Caki2 (cell line): ENCODE data around the gene TATDN2. TPM values are rescaled to one million over a fixed set of nuclear protein-coding genes. Genes with fewer than 3 reads are reported as not detected.
"Not testable (repeated sequence)": the region's sequence is repeated elsewhere in the genome, so short reads cannot be mapped to it uniquely, and the experiment has no call there.

Experiments used
- DNase-seq: peaks from one replicate; pipeline ENCODE4 v3.0.0-alpha.2; 2015; ENCODE audit warnings: low read depth
- in situ Hi-C: cut with HindIII; loops from 2 replicates; pipeline ENCODE4 v1.10.0; 2016; ENCODE audit warnings: low sequenced_read_pairs, low pct_unique_long_range_greater_than_20kb, mixed read lengths
- total RNA-seq: library from RNA; depleted of rRNA; stranded (reverse); fragments of >200 nt; shearing (Covaris generic); gene quantifications from 2 replicates; pipeline ENCODE4 v1.2.3, GENCODE V29; 2014; ENCODE audit warnings: low replicate concordance

Gene TATDN2
- total RNA-seq, 1 experiment from 2014 or later, result 10.1 TPM

GRCh38 chr3:10284496-10284895, 36.2 kb downstream of the TATDN2 start:
- in situ Hi-C loops, result no loop called here
- no peak for DNase-seq

DNA sequence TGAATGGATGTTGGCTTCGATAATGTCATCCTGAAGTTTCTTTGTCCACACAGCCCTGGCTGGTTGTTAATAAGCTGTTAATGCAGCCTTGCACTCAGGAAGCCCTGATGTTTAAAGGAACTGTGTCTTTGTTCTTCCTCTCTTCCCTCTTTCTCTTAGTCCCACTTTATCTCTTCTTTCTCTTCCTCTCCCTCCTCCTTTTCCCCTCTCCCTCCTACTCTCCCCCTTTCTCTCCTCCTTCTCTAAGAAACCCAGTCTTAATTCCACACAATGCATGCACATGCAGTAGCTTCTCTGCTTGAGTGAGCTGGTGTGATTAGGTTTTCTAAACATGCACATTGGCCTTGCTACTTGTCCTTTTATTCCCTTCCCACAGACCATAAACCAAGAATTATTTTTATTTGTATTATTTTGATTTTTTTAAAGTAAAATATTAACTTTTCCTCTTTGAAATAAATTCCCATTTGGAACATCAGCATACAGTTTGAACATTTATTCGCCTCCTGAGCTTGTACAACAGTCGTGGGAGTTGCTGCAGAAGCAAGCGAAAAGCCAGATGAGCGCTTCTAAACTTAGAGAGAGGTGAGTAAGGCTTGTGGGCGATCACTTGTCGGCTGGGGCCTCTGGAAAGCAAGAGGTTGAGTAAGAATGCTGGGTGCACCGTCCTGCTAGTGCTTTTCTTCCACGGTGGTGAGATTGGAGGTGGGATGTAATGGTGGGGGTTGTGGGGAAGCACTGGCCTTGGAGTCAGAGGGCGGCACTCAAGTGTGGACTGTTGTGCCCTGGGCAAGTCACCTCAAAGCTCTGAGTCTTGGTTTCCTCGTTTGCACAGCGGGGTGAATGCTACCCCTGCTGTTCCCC, 37.2 kb downstream of the TATDN2 start:
- in situ Hi-C loops, result no loop called here
- no peak for DNase-seq

DNA sequence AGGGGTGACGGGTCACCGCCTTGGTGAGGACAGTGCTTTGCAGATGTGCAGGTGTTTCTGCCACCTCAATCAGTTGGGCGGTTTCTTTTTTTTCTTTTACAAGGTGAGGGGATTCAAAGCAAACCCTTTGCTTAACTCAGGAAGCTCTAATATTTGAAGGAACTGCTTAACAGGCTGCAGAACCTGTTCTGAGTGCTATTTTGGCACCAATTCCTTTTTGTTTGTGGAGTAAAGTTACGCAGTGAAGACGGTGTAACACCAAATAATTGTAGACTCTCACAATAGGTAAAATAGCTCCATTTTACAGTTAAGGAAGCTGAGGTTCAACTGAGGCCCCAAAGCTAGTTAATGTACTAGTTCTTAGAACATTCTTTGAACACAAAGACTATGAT, 37.9 kb downstream of the TATDN2 start:
- DNase-seq, result no peak
- in situ Hi-C loops, result no loop called here

DNA sequence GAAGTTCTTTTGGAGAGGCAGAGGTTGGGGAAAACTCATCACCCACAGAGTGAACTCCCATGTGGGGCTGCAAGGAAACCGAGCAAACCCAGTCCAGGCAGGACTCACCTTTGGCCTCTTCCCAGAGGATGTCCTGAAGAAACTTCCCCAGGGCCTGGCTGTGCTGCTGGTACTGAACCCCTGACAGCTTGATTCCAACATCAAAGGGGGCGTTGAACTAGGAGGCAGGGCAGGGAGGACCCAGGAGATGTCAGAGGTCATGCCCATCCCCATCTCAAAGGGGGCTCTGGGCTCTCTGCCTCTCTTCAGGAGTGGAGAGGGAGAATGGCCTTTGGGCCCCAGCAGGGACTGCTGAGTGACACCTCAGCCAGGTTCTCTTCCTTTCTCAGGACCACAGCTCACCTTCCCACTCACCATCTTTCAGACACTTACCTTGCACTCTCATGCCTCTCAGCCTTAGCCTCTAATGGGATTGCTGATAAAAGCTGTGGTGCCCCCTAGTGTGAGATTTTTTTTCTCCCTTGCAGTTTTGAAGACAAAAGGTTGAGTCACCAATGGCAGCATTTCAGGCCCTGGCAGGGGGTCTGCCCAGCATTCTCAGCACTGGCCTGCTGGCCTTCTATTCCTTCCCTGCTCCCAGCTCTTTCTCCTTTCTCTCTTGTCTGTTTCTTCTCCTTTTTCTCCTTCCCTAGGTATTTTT, 38.5 kb downstream of the TATDN2 start:
- in situ Hi-C loops, result no loop called here
- no peak for DNase-seq

DNA sequence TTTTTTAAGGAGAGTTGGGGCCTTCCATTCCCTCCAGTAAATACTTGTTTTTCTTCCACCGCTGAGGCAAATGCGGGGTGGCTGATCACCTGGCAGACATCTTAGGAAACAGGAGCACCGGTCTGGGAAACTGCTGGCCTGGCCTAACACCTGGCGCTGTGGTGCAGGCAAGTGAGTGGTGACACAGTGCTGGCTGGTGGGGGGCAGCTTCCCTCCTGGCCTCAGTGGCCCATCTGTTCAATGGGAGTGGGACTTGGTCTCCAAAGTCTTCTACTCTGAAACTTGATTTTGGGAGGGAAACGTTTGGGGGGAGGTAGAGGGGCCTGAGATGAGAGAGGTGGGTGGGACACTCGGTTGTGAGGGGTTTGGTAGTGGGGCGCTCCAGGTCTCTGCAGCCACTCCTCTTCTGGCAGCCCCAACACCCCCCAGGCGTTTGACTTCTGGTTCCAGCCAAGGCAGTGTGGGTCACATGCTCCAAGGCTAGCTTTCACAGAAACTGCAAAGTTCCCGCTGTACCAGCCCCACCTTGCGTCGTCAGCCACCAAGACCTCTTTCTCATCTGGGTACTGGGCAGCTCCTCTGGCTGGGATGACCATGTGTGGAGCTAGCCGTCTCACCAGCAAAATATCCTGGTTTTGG, 39.8 kb downstream of the TATDN2 start:
- no peak for DNase-seq
- in situ Hi-C loops, result no loop called here

DNA sequence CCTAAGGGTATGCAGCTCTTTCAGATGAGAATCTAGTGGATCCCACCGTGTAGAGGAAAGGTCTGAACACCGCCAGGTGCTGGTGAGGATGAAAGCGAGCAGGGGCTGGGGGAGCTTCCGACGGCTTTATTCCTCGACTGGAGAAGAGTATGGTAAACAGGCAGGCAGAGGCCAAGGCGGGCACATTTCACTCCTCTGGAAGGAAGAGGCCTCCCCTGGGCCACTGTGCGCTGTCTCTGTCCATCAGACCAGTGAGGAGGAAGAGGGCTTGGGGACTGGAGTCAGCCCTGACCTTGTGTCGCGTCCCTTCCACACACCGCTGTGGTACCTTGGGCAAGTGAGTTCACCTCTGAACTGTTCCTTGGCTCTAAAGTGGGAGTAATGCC, 40.3 kb downstream of the TATDN2 start:
- in situ Hi-C loops, result no loop called here
- DNase-seq, result no peak

DNA sequence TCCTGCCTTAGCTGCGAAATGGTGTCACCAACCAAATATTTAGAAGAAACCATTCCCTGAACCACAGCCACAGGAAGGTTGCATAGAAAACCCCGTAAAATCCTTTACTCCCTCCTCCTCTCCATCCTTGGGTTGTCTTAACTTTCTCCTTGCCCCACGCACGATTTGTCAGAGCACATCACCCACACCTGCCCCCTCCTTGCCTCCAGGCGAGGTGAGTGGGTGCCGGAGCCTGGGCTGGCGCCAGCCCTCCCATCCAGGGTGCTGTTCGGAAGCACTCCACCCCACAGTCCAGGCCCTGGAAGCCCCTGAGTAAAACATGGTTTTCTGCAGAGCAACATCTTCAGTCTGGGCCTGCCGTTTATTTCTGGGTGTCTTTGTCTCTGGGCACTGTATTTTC, 40.8 kb downstream of the TATDN2 start:
- DNase-seq, result no peak
- in situ Hi-C loops, result no loop called here

DNA sequence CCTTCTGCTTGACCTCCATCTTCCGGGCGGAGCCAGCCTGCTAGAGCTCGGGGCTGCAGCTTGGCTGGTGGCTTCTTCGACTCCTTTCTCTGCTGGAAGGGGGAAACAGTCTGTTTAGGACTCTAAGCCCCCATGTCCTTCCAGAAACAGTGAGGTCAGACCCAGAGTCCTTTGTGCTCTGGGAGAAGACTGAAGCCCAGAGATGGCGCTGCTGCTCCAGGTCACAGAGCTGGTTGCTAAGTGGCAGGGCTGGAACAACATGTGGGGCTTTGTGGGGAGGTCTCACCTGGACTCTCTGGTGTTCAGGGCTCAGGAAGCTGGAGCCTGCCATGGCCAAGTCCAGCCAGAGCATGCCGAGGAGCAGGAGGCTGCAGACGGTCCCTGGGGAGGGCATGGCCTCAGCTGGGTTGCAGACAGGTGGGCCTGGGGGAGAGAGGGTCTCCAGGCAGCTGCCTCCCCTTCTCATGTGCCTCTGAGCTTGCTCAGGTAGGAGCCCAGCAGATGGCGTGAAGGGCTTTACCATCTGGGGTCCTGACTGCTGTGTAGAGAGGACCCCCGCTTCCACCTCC, 41.6 kb downstream of the TATDN2 start:
- no peak for DNase-seq

GRCh38 chr3:10290481-10291176, 42.4 kb downstream of the TATDN2 start:
- no peak for DNase-seq
- in situ Hi-C loops, result no loop called here

More for the DNA sequence above, 41.6 kb downstream of the TATDN2 start:
- in situ Hi-C loops, result no loop called here

- in situ Hi-C loops, result no loop called here
- no peak for DNase-seq
Observed at GRCh38 chr3:10291641-10292040, 43.4 kb downstream of the TATDN2 start.

DNA sequence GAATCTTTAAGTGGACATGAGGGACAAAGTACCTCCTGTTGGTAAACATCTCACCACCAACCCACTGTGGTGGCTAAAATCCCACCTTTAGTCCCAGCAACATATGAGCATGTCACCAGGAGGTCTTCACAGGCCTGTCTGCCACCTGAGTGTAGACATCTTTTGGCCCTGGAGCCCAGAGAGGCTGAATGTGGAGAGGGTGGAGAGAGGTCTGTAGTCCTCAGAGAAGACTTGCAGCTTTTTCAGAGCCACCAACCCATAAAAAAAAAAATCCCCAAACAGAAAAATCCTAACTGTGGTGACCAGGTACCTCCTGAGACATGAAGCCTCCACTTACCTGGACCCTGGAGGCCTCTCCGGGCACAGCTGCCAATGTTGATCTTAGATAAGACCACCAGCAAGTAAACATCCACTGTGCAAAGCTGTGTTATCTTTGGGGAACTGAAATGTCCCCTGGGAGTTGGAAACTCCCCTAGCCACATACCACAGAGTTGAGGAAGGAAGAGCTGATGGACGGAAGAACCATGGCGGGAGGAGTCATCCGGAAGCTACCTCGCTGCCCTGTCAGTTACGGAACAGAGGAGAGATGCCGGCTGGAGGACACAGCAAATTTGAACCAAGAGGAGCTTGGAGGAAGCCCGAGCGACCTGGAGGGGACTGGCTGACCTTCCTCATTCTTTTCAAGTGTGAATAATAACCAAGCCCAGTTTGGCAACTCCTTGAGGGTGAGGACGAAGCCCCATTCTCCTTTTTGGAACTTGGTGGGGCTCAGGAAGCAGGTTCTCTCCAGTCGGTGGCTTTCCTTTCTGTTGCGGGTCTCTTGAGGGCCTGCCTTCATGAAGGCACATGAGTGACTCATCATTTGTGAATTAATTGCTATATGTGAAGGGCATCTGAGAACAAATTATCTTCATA, 44.5 kb downstream of the TATDN2 start, which contains the start of gene GHRL:
Gene GHRL, minus strand, starts transcription at position 443 of the 915 bp plus-strand sequence. CDS start 2,767 bp downstream, outside the sequence.
- in situ Hi-C loops, result no loop called here
- no peak for DNase-seq

GRCh38 chr3:10294030-10294586, 45.8 kb downstream of the TATDN2 start:
- DNase-seq, result no peak
- in situ Hi-C loops, result no loop called here

GRCh38 chr3:10298064-10298463, 49.8 kb downstream of the TATDN2 start:
- in situ Hi-C loops, DNase-seq: not testable (repeated sequence)

DNA sequence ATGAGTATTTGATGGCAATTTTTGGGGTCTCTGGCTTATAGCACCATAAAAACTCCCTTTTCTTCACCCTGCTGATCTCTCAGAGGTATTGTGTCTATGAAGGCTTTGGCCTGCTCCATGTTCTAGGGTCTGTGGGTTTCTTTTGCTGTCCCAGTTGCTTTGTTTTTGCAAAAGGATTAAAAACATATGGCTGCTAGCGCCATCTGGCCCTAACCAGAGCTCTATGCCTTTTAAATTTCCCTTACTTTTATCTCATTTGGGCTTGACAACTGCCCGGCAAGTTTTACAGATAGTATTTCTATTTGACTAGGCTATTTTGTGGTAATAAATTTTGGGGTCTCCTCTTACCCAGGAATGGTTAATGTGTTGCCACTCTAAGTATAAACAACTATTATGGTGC, 50.9 kb downstream of the TATDN2 start:
- DNase-seq, result no peak
- in situ Hi-C loops, result no loop called here

DNA sequence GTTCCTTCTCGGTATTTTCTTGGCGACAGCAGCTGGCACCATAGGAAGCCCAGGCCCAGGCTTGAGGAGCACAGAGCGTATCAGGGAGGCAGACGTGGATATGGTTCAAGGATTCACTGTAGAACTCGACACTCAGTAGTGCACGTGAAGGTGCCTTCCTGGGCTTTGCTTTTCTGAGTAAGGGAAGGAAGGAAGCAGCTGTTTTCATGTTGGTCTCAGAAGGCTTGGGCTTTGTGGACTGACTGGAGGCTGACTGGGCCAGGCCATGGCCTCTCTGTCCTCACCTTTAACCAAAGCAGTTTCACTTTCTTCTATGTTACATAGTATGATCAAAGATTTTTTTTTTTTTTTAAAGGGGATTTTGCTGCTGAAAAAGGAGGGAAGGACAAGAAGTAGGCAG, 51.4 kb downstream of the TATDN2 start:
- in situ Hi-C loops, result no loop called here
- DNase-seq, result no peak

DNA sequence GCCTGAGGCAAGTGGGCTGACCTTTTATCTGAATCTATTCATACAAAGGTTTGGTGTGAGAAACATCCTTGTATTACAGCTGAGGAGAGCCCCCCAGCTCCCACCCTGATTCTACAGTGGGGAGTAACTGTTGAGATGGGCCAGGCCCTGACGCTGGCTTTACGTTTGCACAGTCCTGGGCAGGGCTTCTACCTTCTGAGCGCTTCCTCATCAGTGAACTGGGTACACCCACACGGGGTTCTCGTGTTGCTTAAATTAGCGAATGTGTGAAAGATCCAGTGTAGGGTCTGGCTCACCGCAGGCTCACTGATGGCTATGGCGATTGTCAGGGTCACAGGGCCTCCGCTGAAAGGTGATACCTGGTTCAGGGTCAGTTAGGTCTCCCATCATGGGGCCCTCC, 51.8 kb downstream of the TATDN2 start:
- no peak for DNase-seq

DNA sequence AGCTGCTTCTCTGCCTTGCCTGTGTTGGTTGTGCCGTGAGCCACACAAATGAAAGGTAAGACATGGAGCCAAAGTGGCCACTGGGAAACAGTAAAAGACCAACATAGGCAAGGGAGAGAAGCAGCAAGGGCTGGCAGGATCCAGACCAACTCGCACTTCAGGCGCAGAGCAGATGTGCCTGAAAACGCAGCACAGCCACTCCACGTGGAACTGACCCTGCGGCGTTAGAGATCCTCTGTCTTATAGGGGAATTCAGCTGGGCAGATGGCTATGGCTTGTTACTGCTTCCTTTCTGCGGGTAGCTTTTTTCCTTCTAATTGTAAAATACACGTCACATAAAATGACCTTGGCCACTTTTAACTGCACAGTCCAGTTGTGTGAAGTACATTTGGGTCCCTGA, 54.8 kb downstream of the TATDN2 start:
- in situ Hi-C loops, result no loop called here
- no peak for DNase-seq

More for the DNA sequence above, 51.8 kb downstream of the TATDN2 start:
- in situ Hi-C loops, result no loop called here
